WI38 (cell line): Measurements from ENCODE around the gene DPCD.

Experiments
- H3K4me3 ChIP-seq: 2 replicates; pipeline ENCODE4 v1.5.1; 2011; ENCODE audit warnings: low read depth, mild to moderate bottlenecking, control low read depth, low read length
- CTCF ChIP-seq: IDR thresholded peaks from 2 replicates; pipeline ENCODE4 v1.5.1; 2012; ENCODE audit warnings: low read depth, mild to moderate bottlenecking, control low read depth, low read length

The DPCD gene

DNA sequence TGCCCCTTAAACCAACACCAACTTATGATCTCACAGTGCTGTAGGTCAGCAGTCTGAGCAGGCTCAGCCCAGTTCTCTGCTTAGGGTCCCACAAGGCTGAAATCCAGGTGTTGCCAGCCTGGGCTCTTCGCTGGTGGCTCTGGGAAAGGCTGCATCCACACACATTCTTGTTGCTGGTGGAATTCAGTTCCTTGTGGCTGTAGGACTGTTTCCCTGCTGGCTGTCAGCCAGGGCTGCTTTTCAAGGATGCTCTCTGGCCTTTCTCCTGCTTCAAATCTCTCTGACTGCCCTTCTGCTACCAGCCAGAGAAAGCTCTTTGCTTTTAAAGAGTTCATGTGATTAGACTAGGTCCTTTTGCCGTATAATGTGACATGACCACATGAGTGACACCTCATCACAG, 15.3 kb upstream of the DPCD start:
- no peak overlapping the region for H3K4me3 ChIP-seq
- no peak for TF ChIP-seq CTCF

DNA sequence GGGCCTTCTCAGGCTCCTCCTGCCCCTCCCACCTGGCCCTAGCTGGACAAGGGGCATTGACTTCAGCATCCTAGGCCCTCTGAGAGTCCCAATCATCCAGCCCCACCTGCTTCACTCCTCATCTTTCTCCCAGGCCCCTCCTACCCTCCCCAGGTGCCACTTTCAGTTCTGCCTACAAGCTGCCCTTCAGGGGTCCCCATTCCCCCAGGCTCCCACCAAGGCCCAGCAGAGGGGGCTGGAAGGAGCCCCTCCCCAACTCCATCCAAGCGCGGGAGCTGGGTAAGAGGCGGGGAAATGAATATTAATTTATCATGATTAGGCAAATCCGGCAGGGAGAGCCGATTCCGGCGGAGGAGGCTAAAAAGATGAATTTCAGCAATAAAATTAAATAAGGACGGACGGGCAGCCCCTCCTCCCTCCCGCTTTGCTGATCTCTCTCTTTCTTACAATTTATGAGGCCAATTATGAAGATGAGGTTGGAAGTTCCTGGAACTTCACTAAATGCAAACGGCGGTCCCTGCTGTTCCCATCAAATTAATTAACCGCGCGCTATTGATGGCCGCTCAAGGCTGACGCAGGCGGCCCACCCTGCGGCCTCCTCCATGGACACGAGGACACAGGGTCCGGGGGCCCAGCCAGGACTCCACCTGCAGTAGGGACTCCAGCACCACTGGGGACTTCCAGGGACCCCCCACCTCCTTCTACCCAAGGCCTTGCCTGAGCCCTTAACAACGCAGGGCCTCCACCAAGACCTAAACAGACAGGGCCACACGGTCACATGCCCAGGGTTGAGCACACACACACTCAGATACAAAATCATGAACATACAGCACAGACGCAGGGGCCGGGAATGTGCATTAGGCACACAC, 14.0 kb upstream of the DPCD start:
- TF ChIP-seq CTCF, result no peak
- H3K4me3 ChIP-seq, result no peak overlapping the region

GRCh38 chr10:101575091-101575490, 13.0 kb upstream of the DPCD start:
- TF ChIP-seq CTCF, result no peak
- no peak overlapping the region for H3K4me3 ChIP-seq

DNA sequence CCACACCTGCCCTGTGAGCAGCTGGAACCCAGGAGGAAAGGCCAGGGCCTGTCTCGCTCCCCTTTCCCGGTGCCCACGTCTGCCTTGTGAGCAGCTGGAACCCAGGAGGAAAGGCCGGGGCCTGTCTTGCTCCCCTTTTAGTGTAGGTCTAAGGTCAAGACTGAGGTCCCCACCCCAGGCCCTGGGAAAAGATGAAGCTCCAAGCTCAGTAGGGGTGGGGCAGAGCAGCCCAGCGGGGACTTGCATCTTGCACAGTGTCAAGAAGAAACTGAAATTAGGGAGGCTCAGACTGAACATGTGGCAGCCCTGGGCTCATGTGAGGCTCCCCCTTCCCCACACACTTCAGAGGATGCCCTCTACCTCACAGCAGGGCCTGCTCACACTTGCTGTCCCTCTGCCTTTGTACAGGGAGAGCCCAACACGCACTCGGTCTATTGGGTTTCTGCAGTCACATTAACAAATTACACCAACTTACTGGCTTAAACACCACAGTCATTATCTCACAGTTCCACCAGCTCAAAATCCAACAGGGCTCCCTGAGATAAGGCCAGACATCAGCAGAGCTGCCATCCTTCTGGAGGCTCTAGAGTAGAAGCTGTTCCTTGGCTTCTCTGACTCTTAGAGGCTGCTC, 12.4 kb upstream of the DPCD start:
- no peak overlapping the region for H3K4me3 ChIP-seq
- no peak for TF ChIP-seq CTCF

DNA sequence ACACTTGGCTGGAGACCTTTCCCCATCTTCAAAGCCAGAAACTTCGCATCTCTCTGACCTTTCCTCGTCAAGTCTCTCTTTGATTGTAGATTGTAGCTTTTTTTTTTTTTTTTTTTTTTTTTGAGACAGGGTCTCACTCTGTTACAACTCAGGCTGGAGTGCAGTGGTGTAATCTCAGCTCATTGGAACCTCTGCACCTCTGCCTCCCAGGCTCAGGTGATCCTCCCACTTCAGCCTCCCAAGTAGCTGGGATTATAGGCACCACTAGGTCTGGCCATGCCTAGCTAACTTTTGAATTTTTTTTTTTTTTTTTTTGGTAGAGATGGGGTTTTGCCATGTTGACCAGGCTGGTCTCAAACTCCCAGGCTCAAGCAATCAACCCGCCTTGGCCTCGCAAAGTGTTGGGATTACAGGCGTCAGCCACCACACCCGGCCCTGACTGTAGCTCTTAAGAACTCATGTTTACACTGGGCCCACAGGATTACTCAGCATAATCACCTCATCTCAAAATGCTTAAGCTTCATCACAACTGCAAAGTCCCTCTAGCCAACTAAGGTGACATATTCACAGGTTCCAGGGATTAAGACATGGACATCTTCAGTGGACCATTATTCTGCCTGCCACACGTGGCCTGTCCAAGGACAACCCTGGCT, 11.8 kb upstream of the DPCD start:
- H3K4me3 ChIP-seq, result no peak overlapping the region
- no peak for TF ChIP-seq CTCF

DNA sequence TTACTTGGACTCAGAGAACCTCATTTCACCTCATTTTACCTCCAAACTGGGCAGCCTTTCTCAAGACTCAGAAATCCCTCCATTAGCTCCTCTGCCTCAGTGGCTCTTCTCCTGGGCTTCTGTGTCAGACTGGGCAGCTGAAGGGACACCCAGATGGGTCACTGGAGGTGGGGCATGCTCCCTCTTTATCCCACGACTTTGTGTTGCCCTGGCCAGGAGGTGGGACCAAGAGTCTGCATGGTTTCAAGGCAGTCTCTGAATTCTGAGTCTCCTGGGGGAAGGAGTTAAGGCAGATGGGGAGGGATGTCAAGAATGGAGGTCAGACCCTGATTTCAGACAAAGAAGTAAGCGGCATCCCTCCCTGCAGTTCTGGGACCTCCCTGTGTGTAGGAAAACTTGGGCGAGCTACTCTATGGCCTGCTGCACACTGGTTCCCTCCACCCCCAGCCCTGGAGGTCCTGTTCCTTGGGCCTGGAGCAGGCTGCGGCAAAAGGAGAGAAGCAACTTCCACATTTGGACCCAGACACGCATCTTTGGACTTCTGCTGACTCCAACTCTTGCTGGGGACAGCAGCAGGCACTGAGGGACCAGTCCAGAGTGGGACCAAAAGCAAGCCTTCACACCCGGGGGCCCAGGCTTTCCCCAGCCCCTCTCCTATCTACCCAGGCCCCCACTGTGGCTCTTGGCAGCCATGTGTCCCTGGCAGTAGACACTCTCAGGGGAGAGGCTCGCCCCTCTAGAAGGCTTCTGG, 10.8 kb upstream of the DPCD start:
- TF ChIP-seq CTCF, result no peak

GRCh38 chr10:101578192-101578591, 9.9 kb upstream of the DPCD start:
- no peak overlapping the region for H3K4me3 ChIP-seq
- TF ChIP-seq CTCF, result no peak

More for the DNA sequence above, 10.8 kb upstream of the DPCD start:
- H3K4me3 ChIP-seq, result no peak overlapping the region
